Measurements from ENCODE around the gene SREBF1. TPM values are rescaled to one million over a fixed set of nuclear protein-coding genes. Genes with fewer than 3 reads are reported as not detected.

Gene SREBF1
- total RNA-seq, 1 experiment from 2014 or later, result 298 TPM

DNA sequence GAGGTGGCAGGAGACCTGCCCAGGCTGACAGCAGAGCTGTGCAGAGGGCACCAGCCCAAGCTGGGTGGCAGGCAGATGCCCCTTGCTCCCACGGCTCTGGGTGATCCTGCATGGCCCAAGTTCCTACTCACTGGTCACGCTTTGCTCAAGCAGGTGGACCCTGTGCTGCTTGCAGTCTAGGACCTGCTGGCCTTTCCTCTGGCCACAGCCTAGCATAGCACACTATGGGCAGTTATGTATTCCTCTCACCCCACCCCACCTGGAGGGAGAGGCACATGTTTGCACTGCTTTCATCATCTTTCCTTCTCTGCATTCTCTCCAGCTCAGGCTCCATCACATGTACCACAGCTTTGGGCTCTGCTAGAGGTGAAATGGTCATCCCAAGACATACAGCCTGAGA is 19.6 kb upstream of the SREBF1 start:
- H3K79me2 ChIP-seq (ENCODE audit: insufficient read depth, low read length), result no peaks in the 10 kb centered on the region
- H3K4me2 ChIP-seq (ENCODE audit: low read length), result no peak overlapping the region
- BruUV-seq (replicated peaks), result no TSS peak
- ChIA-PET POLR2A (interaction anchor here (0.8 to 2.3 kb wide), 2 partner anchors 17 to 20 kb away, joined by 3 to 6 read pairs; no protein-coding TSS in a partner anchor), RAD21 (ENCODE audit: low non-redundant PET in 1 of 2, low total read pairs in 2 of 2, uncharacterized antibody in 2 of 2, unreplicated experiment in 2 of 2) (no interaction called here), CTCF (no interaction called here)
- H2AFZ ChIP-seq (ENCODE audit: low read depth, low read length, poor library complexity, severe bottlenecking), result no peak overlapping the region
- H3K4me3 ChIP-seq (replicated peaks in 1 of 2; ENCODE audit: low read depth in 1 of 2, low read length in 2 of 2), result no peak overlapping the region
- H3K27me3 ChIP-seq (ENCODE audit: insufficient read depth, low read length), result no peaks in the 10 kb centered on the region
- H3K9me2 ChIP-seq (ENCODE audit: insufficient read depth), result no peaks in the 10 kb centered on the region
- H3K36me3 ChIP-seq (ENCODE audit: control insufficient read depth in 1 of 2, insufficient read depth in 2 of 2, low read length in 2 of 2), result no peaks in the 10 kb centered on the region
- no peak for ATAC-seq
- no peak for DNase-seq (ENCODE audit: low read depth, low spot score)
- no peaks in the 10 kb centered on the region for H4K20me1 ChIP-seq (ENCODE audit: insufficient read depth)
- TF ChIP-seq, protein P1, sequence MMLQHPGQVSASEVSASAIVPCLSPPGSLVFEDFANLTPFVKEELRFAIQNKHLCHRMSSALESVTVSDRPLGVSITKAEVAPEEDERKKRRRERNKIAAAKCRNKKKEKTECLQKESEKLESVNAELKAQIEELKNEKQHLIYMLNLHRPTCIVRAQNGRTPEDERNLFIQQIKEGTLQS (IDR thresholded peaks at IDR 0.05), result no peak
- TF ChIP-seq, protein P2, sequence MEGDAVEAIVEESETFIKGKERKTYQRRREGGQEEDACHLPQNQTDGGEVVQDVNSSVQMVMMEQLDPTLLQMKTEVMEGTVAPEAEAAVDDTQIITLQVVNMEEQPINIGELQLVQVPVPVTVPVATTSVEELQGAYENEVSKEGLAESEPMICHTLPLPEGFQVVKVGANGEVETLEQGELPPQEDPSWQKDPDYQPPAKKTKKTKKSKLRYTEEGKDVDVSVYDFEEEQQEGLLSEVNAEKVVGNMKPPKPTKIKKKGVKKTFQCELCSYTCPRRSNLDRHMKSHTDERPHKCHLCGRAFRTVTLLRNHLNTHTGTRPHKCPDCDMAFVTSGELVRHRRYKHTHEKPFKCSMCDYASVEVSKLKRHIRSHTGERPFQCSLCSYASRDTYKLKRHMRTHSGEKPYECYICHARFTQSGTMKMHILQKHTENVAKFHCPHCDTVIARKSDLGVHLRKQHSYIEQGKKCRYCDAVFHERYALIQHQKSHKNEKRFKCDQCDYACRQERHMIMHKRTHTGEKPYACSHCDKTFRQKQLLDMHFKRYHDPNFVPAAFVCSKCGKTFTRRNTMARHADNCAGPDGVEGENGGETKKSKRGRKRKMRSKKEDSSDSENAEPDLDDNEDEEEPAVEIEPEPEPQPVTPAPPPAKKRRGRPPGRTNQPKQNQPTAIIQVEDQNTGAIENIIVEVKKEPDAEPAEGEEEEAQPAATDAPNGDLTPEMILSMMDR (IDR thresholded peaks at IDR 0.05 in 2 of 3, conservative IDR thresholded peaks at IDR 0.05 in 1 of 3; ENCODE audit: borderline replicate concordance in 1 of 3, insufficient read depth in 1 of 3, low read depth in 2 of 3, low read length in 2 of 3), result no peak
- TF ChIP-seq, protein P3, sequence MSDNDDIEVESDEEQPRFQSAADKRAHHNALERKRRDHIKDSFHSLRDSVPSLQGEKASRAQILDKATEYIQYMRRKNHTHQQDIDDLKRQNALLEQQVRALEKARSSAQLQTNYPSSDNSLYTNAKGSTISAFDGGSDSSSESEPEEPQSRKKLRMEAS (IDR thresholded peaks at IDR 0.05), result no peak
- TF ChIP-seq ZBTB33 (IDR thresholded peaks at IDR 0.05; ENCODE audit: extremely low read depth, insufficient replicate concordance, low read length) (no peak), POLR2AphosphoS5 (IDR thresholded peaks at IDR 0.05; ENCODE audit: low read depth, low read length) (no peak), SRF (IDR thresholded peaks at IDR 0.05; ENCODE audit: low read depth) (no peak), POLR2A (IDR thresholded peaks at IDR 0.05; ENCODE audit: borderline replicate concordance, extremely low read depth, insufficient read depth, insufficient read length) (no peak), YY1 (IDR thresholded peaks at IDR 0.05; ENCODE audit: extremely low read depth, insufficient replicate concordance, low read depth, low read length) (no peak), RAD21 (IDR thresholded peaks at IDR 0.05; ENCODE audit: low read depth) (no peak)
- intact Hi-C loops (cut with micrococcal nuclease), result no loop called here
- peaks cover 27 to 34% of the 10 kb centered on the region in 2 experiments; a peak in 3 of 4 replicates for H3K4me1 ChIP-seq (ENCODE audit: control insufficient read depth in 1 of 2, insufficient read depth in 2 of 2, low read length in 2 of 2)
- no peak overlapping the region for H3K9ac ChIP-seq (ENCODE audit: low read length)
- H3K27ac ChIP-seq (ENCODE audit: low read depth, low read length), result no peak overlapping the region
- no peaks in the 10 kb centered on the region for H3K9me3 ChIP-seq (ENCODE audit: control insufficient read depth in 1 of 2, insufficient read depth in 1 of 2, low read depth in 1 of 2, low read length in 2 of 2)

All from HCT116 (cell line).